HepG2 (cell line): ENCODE data around the gene GAL3ST1. TPM values are rescaled to one million over a fixed set of nuclear protein-coding genes. Genes with fewer than 3 reads are reported as not detected.

Source experiments
- CBX5 ChIP-seq: sonication (generic); formaldehyde crosslinking; IDR thresholded peaks from 2 replicates; pipeline ENCODE4 v1.4.0; 2020; ENCODE audit warnings: missing genetic modification reagents, borderline replicate concordance
- CCDC6 ChIP-seq: sonication (generic); formaldehyde crosslinking; IDR thresholded peaks from 2 replicates; pipeline ENCODE4 v1.8.1; 2022; ENCODE audit warnings: mild to moderate bottlenecking, missing genetic modification reagents, moderate library complexity
- CHD2 ChIP-seq: IDR thresholded peaks from 2 replicates; pipeline ENCODE4 v1.6.1; 2011; ENCODE audit warnings: low read depth, low read length, improper control_type of control experiment
- FOSL2 ChIP-seq: sonication (generic); formaldehyde crosslinking; IDR thresholded peaks from 2 replicates; pipeline ENCODE4 v1.4.0; 2020; ENCODE audit warnings: missing genetic modification reagents
- GABPB1 ChIP-seq: IDR thresholded peaks from 2 replicates; pipeline ENCODE4 v1.6.1; 2016; ENCODE audit warnings: mild to moderate bottlenecking, missing genetic modification reagents, moderate library complexity, missing compliant biosample characterization
- GTF3A ChIP-seq: sonication (generic); formaldehyde crosslinking; conservative IDR thresholded peaks from 2 replicates; pipeline ENCODE4 v1.4.0; 2020; ENCODE audit warnings: mild to moderate bottlenecking, missing genetic modification reagents
- IKZF4 ChIP-seq: sonication (generic); formaldehyde crosslinking; IDR thresholded peaks from 2 replicates; pipeline ENCODE4 v1.5.1; 2020; ENCODE audit warnings: borderline replicate concordance, mild to moderate bottlenecking, low read depth, missing genetic modification reagents; ENCODE audit errors: not compliant biosample characterization
- JUNB ChIP-seq: sonication (generic); formaldehyde crosslinking; IDR thresholded peaks from 2 replicates; pipeline ENCODE4 v1.8.0; 2022; ENCODE audit warnings: missing genetic modification reagents, mild to moderate bottlenecking, borderline replicate concordance
- KLF13 ChIP-seq: sonication (generic); formaldehyde crosslinking; IDR thresholded peaks from 2 replicates; pipeline ENCODE4 v1.4.0; 2020; ENCODE audit warnings: mild to moderate bottlenecking, missing genetic modification reagents
- MLLT10 ChIP-seq: sonication (generic); formaldehyde crosslinking; IDR thresholded peaks from 2 replicates; pipeline ENCODE4 v1.4.0; 2020; ENCODE audit warnings: missing genetic modification reagents
- NCOA1 ChIP-seq: sonication (generic); formaldehyde crosslinking; IDR thresholded peaks from 2 replicates; pipeline ENCODE4 v1.9.0; 2021; ENCODE audit warnings: missing genetic modification reagents
- NR2F1 ChIP-seq, 2 experiments: fragments of 450-650 bp in 1 of 2; formaldehyde crosslinking in 1 of 2; IDR thresholded peaks; 2 replicates each; pipeline versions ENCODE4 v1.5.0 to v1.6.1; 2016 to 2020; ENCODE audit warnings: mild to moderate bottlenecking in 1 of 2, missing compliant biosample characterization in 1 of 2, missing genetic modification reagents in 1 of 2, moderate library complexity in 1 of 2
- SCMH1 ChIP-seq: sonication (generic); formaldehyde crosslinking; IDR thresholded peaks from 2 replicates; pipeline ENCODE4 v1.9.0; 2021; ENCODE audit warnings: missing genetic modification reagents, mild to moderate bottlenecking, borderline replicate concordance
- TCF12 ChIP-seq, 2 experiments: fragments of 450-650 bp in 1 of 2; sonication (generic) in 1 of 2; formaldehyde crosslinking in 1 of 2; IDR thresholded peaks; 2 replicates each; pipeline versions ENCODE4 v1.6.1 to v1.8.0; 2017 to 2022; ENCODE audit warnings: antibody characterized with exemption in 1 of 2, mild to moderate bottlenecking in 1 of 2, missing genetic modification reagents in 1 of 2, moderate library complexity in 1 of 2
- ZNF260 ChIP-seq: sonication (generic); formaldehyde crosslinking; IDR thresholded peaks from 2 replicates; pipeline ENCODE4 v1.4.0; 2020; ENCODE audit warnings: missing genetic modification reagents, low read depth, mild to moderate bottlenecking, borderline replicate concordance
- ZNF496 ChIP-seq: sonication (generic); formaldehyde crosslinking; IDR thresholded peaks from 2 replicates; pipeline ENCODE4 v1.8.1; 2023; ENCODE audit warnings: mild to moderate bottlenecking, moderate library complexity, missing genetic modification reagents; ENCODE audit not compliant: insufficient replicate concordance
- ZNF746 ChIP-seq: sonication (generic); formaldehyde crosslinking; IDR thresholded peaks from 2 replicates; pipeline ENCODE4 v1.8.0; 2022; ENCODE audit warnings: mild to moderate bottlenecking, missing genetic modification reagents
- ZNF839 ChIP-seq: sonication (generic); formaldehyde crosslinking; IDR thresholded peaks from 2 replicates; pipeline ENCODE4 v1.4.0; 2020; ENCODE audit warnings: missing genetic modification reagents, mild to moderate bottlenecking, borderline replicate concordance
- polyA plus RNA-seq, 8 experiments: library from polyadenylated mRNA; depleted of rRNA in 3 of 8; stranded (reverse) in 7 of 8; unstranded in 1 of 8; fragments of >200 nt; fragmentation: Illumina TruSeq in 4 of 8; extraction: Trizol in 4 of 8; gene quantifications; 2 replicates each; pipeline versions ENCODE4 v1.2.1 to v1.2.3, GENCODE V29; 2011 to 2016; ENCODE audit warnings: low read depth in 4 of 8, missing spikeins in 1 of 8, mixed read lengths in 1 of 8; ENCODE audit not compliant: insufficient read depth in 1 of 8
- total RNA-seq, 5 experiments: library from RNA; depleted of rRNA; stranded (reverse); fragments of >200 nt; fragmentation: Illumina TruSeq; extraction: Trizol; gene quantifications; 2 replicates each; pipeline ENCODE4 v1.2.3, GENCODE V29; 2016; ENCODE audit warnings: low read depth in 1 of 5
- TF ChIP-seq, protein P1 (sequence below): sonication (generic); formaldehyde crosslinking; IDR thresholded peaks from 2 replicates; pipeline ENCODE4 v1.5.1; 2020; ENCODE audit warnings: missing genetic modification reagents, mild to moderate bottlenecking, borderline replicate concordance
- TF ChIP-seq, protein P2 (sequence below): sonication (generic); formaldehyde crosslinking; IDR thresholded peaks from 2 replicates; pipeline ENCODE4 v1.4.0; 2020; ENCODE audit warnings: missing genetic modification reagents
- TF ChIP-seq, protein P3 (sequence below): sonication (generic); formaldehyde crosslinking; conservative IDR thresholded peaks from 2 replicates; pipeline ENCODE4 v1.8.1; 2023; ENCODE audit warnings: missing genetic modification reagents

Gene GAL3ST1
- total and polyA plus RNA-seq, 2 of the 13 experiments (the other 11 are each of a cell fraction or from before 2014, with no cell fraction given) = 4.4 to 14.7 TPM

DNA sequence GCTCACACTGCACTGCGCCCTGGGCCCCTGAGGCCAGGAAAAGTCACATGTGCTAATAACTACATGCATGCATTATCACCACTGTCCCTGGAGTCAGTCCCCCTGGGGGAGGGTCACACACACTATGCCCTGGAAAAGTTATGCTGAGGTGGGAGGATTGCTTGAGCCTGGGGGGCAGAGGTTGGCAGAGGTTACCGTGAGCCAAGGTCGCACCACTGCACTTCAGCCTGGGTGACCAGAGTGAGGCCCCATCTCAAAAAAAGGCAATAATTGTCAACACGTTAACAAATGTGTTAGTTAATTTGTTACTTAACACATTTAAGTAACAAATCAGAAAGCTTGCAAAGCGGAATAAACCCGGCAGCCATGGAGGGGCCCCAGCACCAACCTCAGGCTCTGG, 14.6 kb downstream of the GAL3ST1 start (continued):
- TF ChIP-seq, protein P1, sequence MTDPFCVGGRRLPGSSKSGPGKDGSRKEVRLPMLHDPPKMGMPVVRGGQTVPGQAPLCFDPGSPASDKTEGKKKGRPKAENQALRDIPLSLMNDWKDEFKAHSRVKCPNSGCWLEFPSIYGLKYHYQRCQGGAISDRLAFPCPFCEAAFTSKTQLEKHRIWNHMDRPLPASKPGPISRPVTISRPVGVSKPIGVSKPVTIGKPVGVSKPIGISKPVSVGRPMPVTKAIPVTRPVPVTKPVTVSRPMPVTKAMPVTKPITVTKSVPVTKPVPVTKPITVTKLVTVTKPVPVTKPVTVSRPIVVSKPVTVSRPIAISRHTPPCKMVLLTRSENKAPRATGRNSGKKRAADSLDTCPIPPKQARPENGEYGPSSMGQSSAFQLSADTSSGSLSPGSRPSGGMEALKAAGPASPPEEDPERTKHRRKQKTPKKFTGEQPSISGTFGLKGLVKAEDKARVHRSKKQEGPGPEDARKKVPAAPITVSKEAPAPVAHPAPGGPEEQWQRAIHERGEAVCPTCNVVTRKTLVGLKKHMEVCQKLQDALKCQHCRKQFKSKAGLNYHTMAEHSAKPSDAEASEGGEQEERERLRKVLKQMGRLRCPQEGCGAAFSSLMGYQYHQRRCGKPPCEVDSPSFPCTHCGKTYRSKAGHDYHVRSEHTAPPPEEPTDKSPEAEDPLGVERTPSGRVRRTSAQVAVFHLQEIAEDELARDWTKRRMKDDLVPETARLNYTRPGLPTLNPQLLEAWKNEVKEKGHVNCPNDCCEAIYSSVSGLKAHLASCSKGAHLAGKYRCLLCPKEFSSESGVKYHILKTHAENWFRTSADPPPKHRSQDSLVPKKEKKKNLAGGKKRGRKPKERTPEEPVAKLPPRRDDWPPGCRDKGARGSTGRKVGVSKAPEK (CRISPR knock-in tag) = no peak
- TF ChIP-seq NCOA1 (CRISPR knock-in tag) = no peak
- no peak for TF ChIP-seq CBX5 (CRISPR knock-in tag)
- no peak for TF ChIP-seq SCMH1
- no peak for TF ChIP-seq JUNB (CRISPR knock-in tag)
- no peak for TF ChIP-seq KLF13 (CRISPR knock-in tag)
- TF ChIP-seq, protein P2, sequence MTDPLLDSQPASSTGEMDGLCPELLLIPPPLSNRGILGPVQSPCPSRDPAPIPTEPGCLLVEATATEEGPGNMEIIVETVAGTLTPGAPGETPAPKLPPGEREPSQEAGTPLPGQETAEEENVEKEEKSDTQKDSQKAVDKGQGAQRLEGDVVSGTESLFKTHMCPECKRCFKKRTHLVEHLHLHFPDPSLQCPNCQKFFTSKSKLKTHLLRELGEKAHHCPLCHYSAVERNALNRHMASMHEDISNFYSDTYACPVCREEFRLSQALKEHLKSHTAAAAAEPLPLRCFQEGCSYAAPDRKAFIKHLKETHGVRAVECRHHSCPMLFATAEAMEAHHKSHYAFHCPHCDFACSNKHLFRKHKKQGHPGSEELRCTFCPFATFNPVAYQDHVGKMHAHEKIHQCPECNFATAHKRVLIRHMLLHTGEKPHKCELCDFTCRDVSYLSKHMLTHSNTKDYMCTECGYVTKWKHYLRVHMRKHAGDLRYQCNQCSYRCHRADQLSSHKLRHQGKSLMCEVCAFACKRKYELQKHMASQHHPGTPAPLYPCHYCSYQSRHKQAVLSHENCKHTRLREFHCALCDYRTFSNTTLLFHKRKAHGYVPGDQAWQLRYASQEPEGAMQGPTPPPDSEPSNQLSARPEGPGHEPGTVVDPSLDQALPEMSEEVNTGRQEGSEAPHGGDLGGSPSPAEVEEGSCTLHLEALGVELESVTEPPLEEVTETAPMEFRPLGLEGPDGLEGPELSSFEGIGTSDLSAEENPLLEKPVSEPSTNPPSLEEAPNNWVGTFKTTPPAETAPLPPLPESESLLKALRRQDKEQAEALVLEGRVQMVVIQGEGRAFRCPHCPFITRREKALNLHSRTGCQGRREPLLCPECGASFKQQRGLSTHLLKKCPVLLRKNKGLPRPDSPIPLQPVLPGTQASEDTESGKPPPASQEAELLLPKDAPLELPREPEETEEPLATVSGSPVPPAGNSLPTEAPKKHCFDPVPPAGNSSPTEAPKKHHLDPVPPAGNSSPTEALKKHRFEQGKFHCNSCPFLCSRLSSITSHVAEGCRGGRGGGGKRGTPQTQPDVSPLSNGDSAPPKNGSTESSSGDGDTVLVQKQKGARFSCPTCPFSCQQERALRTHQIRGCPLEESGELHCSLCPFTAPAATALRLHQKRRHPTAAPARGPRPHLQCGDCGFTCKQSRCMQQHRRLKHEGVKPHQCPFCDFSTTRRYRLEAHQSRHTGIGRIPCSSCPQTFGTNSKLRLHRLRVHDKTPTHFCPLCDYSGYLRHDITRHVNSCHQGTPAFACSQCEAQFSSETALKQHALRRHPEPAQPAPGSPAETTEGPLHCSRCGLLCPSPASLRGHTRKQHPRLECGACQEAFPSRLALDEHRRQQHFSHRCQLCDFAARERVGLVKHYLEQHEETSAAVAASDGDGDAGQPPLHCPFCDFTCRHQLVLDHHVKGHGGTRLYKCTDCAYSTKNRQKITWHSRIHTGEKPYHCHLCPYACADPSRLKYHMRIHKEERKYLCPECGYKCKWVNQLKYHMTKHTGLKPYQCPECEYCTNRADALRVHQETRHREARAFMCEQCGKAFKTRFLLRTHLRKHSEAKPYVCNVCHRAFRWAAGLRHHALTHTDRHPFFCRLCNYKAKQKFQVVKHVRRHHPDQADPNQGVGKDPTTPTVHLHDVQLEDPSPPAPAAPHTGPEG (CRISPR knock-in tag) = no peak
- TF ChIP-seq, protein P3, sequence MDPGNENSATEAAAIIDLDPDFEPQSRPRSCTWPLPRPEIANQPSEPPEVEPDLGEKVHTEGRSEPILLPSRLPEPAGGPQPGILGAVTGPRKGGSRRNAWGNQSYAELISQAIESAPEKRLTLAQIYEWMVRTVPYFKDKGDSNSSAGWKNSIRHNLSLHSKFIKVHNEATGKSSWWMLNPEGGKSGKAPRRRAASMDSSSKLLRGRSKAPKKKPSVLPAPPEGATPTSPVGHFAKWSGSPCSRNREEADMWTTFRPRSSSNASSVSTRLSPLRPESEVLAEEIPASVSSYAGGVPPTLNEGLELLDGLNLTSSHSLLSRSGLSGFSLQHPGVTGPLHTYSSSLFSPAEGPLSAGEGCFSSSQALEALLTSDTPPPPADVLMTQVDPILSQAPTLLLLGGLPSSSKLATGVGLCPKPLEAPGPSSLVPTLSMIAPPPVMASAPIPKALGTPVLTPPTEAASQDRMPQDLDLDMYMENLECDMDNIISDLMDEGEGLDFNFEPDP (CRISPR knock-in tag) = 0 out of 2 replicates have a peak, but pooled peaks have one; percentile 83
- no peak for TF ChIP-seq ZNF260 (CRISPR knock-in tag)
- no peak for TF ChIP-seq GTF3A (CRISPR knock-in tag)
- no peak for TF ChIP-seq ZNF496
- peak in 1 of 2 experiments; percentile 25; a peak in 1 of 4 replicates for TF ChIP-seq NR2F1 (CRISPR knock-in tag; IDR thresholded peaks at IDR 0.05)
- no peak for TF ChIP-seq GABPB1 (CRISPR knock-in tag)
- TF ChIP-seq CHD2 = no peak
- TF ChIP-seq IKZF4 (CRISPR knock-in tag) = no peak
- TF ChIP-seq FOSL2 (CRISPR knock-in tag) = no peak
- TF ChIP-seq TCF12 (IDR thresholded peaks at IDR 0.05) = no peak
- TF ChIP-seq TCF12 (CRISPR knock-in tag; IDR thresholded peaks at IDR 0.05) = no peak
- TF ChIP-seq CCDC6 (CRISPR knock-in tag) = no peak
- no peak for TF ChIP-seq ZNF839
- TF ChIP-seq MLLT10 = no peak
- no peak for TF ChIP-seq ZNF746 (CRISPR knock-in tag)
